ENCODE measurements around the gene IQCK. TPM values are rescaled to one million over a fixed set of nuclear protein-coding genes. Genes with fewer than 3 reads are reported as not detected.

IQCK gene
- total RNA-seq, 1 donor from 2014 or later: 7.6 TPM

- intact Hi-C loops (cut with DNase I): no loop called here
- Histone ChIP-seq H3K9me3 (no peaks in the 10 kb centered on the region), H3K27ac (no peak overlapping the region), H3K36me3 (no peaks in the 10 kb centered on the region), H3K4me1 (peaks cover 19% of the 10 kb centered on the region), H3K4me3 (peak overlapping the region; percentile 65), H3K27me3 (peaks cover 18% of the 10 kb centered on the region)
- ATAC-seq (peak; percentile 81), DNase-seq (peak; percentile 79)
- TF ChIP-seq, protein P1, sequence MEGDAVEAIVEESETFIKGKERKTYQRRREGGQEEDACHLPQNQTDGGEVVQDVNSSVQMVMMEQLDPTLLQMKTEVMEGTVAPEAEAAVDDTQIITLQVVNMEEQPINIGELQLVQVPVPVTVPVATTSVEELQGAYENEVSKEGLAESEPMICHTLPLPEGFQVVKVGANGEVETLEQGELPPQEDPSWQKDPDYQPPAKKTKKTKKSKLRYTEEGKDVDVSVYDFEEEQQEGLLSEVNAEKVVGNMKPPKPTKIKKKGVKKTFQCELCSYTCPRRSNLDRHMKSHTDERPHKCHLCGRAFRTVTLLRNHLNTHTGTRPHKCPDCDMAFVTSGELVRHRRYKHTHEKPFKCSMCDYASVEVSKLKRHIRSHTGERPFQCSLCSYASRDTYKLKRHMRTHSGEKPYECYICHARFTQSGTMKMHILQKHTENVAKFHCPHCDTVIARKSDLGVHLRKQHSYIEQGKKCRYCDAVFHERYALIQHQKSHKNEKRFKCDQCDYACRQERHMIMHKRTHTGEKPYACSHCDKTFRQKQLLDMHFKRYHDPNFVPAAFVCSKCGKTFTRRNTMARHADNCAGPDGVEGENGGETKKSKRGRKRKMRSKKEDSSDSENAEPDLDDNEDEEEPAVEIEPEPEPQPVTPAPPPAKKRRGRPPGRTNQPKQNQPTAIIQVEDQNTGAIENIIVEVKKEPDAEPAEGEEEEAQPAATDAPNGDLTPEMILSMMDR (IDR thresholded peaks at IDR 0.05): peak; percentile 99
Measured at GRCh38 chr16:19886073-19886941, 168.2 kb downstream of the IQCK start.

DNA sequence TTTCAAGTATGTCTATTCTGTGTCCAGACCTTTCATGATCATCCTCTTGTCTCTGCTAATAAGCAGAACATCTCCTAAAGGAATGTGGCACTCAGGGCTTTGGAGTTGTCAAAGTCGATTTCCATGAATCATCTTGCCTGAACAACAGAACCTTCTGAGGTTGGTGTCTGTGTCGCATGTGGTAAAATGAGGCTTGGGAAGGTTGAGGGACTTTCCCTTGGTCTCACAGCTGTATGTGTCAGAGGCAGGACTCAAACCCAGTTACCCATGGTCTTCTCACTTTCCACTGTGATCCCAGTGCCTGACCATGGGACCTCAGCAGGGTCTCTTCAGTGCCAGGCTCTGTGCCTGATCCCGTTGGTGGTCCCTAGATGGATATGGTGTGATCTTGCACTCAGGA lies 170.8 kb downstream of the IQCK start:
- Histone ChIP-seq H3K27ac (no peak overlapping the region), H3K9me3 (no peaks in the 10 kb centered on the region), H3K36me3 (no peaks in the 10 kb centered on the region), H3K27me3 (peaks cover under 1% of the 10 kb centered on the region), H3K4me1 (peaks cover 14% of the 10 kb centered on the region), H3K4me3 (no peak overlapping the region)
- ATAC-seq (no peak), DNase-seq (no peak)
- TF ChIP-seq, protein P1 (IDR thresholded peaks at IDR 0.05): no peak
- intact Hi-C loops (cut with DNase I): no loop called here

DNA sequence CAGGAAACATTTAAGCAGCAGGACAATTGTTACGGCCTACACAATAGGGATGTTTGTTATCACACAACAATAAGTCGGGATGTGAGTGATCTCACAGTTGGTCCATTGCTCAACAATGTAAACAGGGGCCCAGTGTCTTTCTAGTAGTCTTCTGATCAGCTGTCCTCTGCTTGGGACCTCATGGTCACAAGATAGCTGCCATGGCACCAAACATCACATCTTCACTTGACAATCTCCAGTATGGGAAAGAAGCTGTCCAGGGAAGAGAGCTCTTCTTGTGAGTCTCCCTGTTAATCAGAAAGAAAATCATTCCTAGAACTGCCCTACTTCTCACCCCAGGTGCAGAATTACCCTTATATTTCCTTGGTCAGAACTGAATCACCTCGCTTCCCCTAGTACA lies 172.8 kb downstream of the IQCK start:
- H3K4me3 ChIP-seq: no peak overlapping the region
- H3K9me3 ChIP-seq: no peaks in the 10 kb centered on the region
- intact Hi-C loops (cut with DNase I): no loop called here
- TF ChIP-seq, protein P1 (IDR thresholded peaks at IDR 0.05): no peak
- ATAC-seq (no peak), DNase-seq (no peak)
- H3K27ac ChIP-seq: no peak overlapping the region
- no peaks in the 10 kb centered on the region for H3K36me3 ChIP-seq
- H3K4me1 ChIP-seq: peaks cover 7% of the 10 kb centered on the region
- H3K27me3 ChIP-seq: no peaks in the 10 kb centered on the region

- intact Hi-C loops (cut with DNase I): no loop called here
- no peak overlapping the region for H3K27ac ChIP-seq
- H3K36me3 ChIP-seq: no peaks in the 10 kb centered on the region
- H3K9me3 ChIP-seq: no peaks in the 10 kb centered on the region
- DNase-seq (no peak), ATAC-seq (no peak)
- no peaks in the 10 kb centered on the region for H3K27me3 ChIP-seq
- TF ChIP-seq, protein P1 (IDR thresholded peaks at IDR 0.05): no peak
- no peaks in the 10 kb centered on the region for H3K4me1 ChIP-seq
- H3K4me3 ChIP-seq: no peak overlapping the region
Measured at GRCh38 chr16:19892902-19893301, 174.8 kb downstream of the IQCK start.

DNA sequence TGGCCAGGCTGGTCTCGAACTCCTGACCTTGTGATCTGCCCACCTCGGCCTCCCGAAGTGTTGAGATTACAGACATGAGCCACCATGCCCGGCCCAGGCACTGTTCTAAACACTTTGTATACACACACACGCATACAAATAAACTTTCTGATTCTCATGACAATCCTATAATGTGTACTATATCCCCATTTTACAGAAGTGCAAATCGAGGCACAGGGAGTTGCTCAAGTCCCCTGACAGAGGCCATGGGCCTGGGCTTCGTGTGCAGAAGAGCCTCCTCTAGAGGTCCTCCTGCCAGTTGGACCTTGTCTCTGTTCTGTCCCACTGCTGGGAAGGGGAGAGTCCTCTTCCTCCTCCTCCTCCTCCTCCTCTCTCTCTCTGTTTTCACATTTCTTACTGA lies 176.5 kb downstream of the IQCK start:
- Histone ChIP-seq H3K9me3 (no peaks in the 10 kb centered on the region), H3K27ac (no peak overlapping the region), H3K27me3 (no peaks in the 10 kb centered on the region), H3K36me3 (no peaks in the 10 kb centered on the region), H3K4me1 (no peaks in the 10 kb centered on the region), H3K4me3 (no peak overlapping the region)
- no peak for ATAC-seq
- TF ChIP-seq, protein P1 (IDR thresholded peaks at IDR 0.05): no peak
- no peak for DNase-seq
- intact Hi-C loops (cut with DNase I): no loop called here
